WTC11 (cell line): Measurements from ENCODE around the gene H1-8. TPM values are rescaled to one million over a fixed set of nuclear protein-coding genes. Genes with fewer than 3 reads are reported as not detected.

Experiments used
- ATAC-seq: fragments of 200-7000 bp; cut with Tn5 transposase; 2 replicates; pipeline ENCODE4 v1.10.0; 2021; ENCODE audit warnings: mild to moderate bottlenecking, moderate library complexity
- CTCF ChIA-PET: fragments of 300-600 bp; sonication (Branson Sonifier 250); formaldehyde crosslinking; loops from one replicate; lab custom pipeline; 2021; ENCODE audit warnings: antibody characterized with exemption; lab: Charles Lee
- POLR2A ChIA-PET: fragments of 350-600 bp; sonication (Branson Sonifier 250); formaldehyde crosslinking; loops from one replicate; lab custom pipeline; 2021; ENCODE audit warnings: antibody characterized with exemption; lab: Charles Lee
- DNase-seq: peaks from one replicate; pipeline ENCODE4 v3.0.0; 2021; ENCODE audit warnings: low spot score
- H3K27ac Mint-ChIP-seq: 2 replicates; pipeline ENCODE4 v1.8.0; 2021; ENCODE audit warnings: mixed read lengths
- H3K27me3 Mint-ChIP-seq: 2 replicates; pipeline ENCODE4 v1.8.0; 2021; ENCODE audit warnings: low read depth, mild to moderate bottlenecking, moderate library complexity, mixed read lengths
- H3K36me3 Mint-ChIP-seq: 2 replicates; pipeline ENCODE4 v1.8.0; 2021; ENCODE audit warnings: mixed read lengths
- H3K4me1 Mint-ChIP-seq: 2 replicates; pipeline ENCODE4 v1.8.0; 2022; ENCODE audit warnings: mixed read lengths
- H3K4me3 Mint-ChIP-seq: 2 replicates; pipeline ENCODE4 v1.8.0; 2021; ENCODE audit warnings: mild to moderate bottlenecking, moderate library complexity, mixed read lengths
- H3K9me3 Mint-ChIP-seq: 2 replicates; pipeline ENCODE4 v1.8.0; 2021; ENCODE audit warnings: mixed read lengths
- AFF4 ChIP-seq: sonication (generic); formaldehyde crosslinking; IDR thresholded peaks from 2 replicates; pipeline ENCODE4 v1.8.1; 2023; ENCODE audit warnings: mild to moderate bottlenecking, missing genetic modification reagents, borderline replicate concordance
- ARID4B ChIP-seq: sonication (generic); formaldehyde crosslinking; IDR thresholded peaks from 2 replicates; pipeline ENCODE4 v1.8.0; 2023; ENCODE audit warnings: missing genetic modification reagents, mild to moderate bottlenecking, borderline replicate concordance
- CBFB ChIP-seq: sonication (generic); formaldehyde crosslinking; IDR thresholded peaks from 2 replicates; pipeline ENCODE4 v1.8.1; 2022; ENCODE audit warnings: mild to moderate bottlenecking, low read depth, missing genetic modification reagents
- CTCF ChIP-seq: fragments of 200-600 bp; IDR thresholded peaks from 2 replicates; pipeline ENCODE4 v1.8.0; 2022; ENCODE audit warnings: antibody characterized with exemption
- E2F1 ChIP-seq: sonication (generic); formaldehyde crosslinking; IDR thresholded peaks from 2 replicates; pipeline ENCODE4 v1.8.0; 2022; ENCODE audit warnings: mild to moderate bottlenecking, missing genetic modification reagents
- ELF4 ChIP-seq: sonication (generic); formaldehyde crosslinking; IDR thresholded peaks from 2 replicates; pipeline ENCODE4 v1.8.1; 2022; ENCODE audit warnings: low read depth, mild to moderate bottlenecking, moderate library complexity, missing genetic modification reagents
- FOXP4 ChIP-seq: sonication (generic); formaldehyde crosslinking; IDR thresholded peaks from 2 replicates; pipeline ENCODE4 v1.8.0; 2022; ENCODE audit warnings: mild to moderate bottlenecking, missing genetic modification reagents
- HMGXB4 ChIP-seq: sonication (generic); formaldehyde crosslinking; IDR thresholded peaks from 2 replicates; pipeline ENCODE4 v1.8.1; 2023; ENCODE audit warnings: mild to moderate bottlenecking, moderate library complexity, missing genetic modification reagents
- JUN ChIP-seq: sonication (generic); formaldehyde crosslinking; IDR thresholded peaks from 2 replicates; pipeline ENCODE4 v1.8.0; 2023; ENCODE audit warnings: mild to moderate bottlenecking, missing genetic modification reagents
- MLX ChIP-seq: sonication (generic); formaldehyde crosslinking; IDR thresholded peaks from 2 replicates; pipeline ENCODE4 v1.8.1; 2023; ENCODE audit warnings: mild to moderate bottlenecking, missing genetic modification reagents, moderate library complexity
- OVOL2 ChIP-seq: fragments of 250-450 bp; sonication (Bioruptor Pico); IDR thresholded peaks from 2 replicates; pipeline ENCODE4 v1.9.0; 2021; ENCODE audit warnings: mild to moderate bottlenecking, borderline replicate concordance
- SOX15 ChIP-seq: fragments of 250-450 bp; sonication (Bioruptor Pico); IDR thresholded peaks from 2 replicates; pipeline ENCODE4 v1.9.0; 2021; ENCODE audit warnings: mild to moderate bottlenecking
- TP53 ChIP-seq: sonication (generic); formaldehyde crosslinking; IDR thresholded peaks from 2 replicates; pipeline ENCODE4 v1.8.1; 2023; ENCODE audit warnings: mild to moderate bottlenecking, missing genetic modification reagents
- ZNF263 ChIP-seq: sonication (generic); formaldehyde crosslinking; IDR thresholded peaks from 2 replicates; pipeline ENCODE4 v1.8.1; 2022; ENCODE audit warnings: low read depth, mild to moderate bottlenecking, moderate library complexity, missing genetic modification reagents
- ZNF671 ChIP-seq: fragments of 250-450 bp; sonication (Bioruptor Pico); IDR thresholded peaks from 2 replicates; pipeline ENCODE4 v1.8.0; 2021; ENCODE audit warnings: mild to moderate bottlenecking
- total RNA-seq: library from RNA; stranded (reverse); gene quantifications from 3 replicates; pipeline ENCODE4 v1.2.3, GENCODE V29; 2021

The H1-8 gene
- total RNA-seq, 1 experiment from 2014 or later: not detected

GRCh38 chr3:129565902-129566301 lies 22.9 kb downstream of the H1-8 start:
- H3K4me3 Mint-ChIP-seq: no peak overlapping the region
- DNase-seq: no peak
- ChIA-PET CTCF (interaction anchor here (1.1 to 3.1 kb wide), 2 partner anchors 75 to 76 kb away, joined by 4 to 17 read pairs; no protein-coding TSS in a partner anchor), POLR2A (no interaction called here)
- ATAC-seq: no peak
- H3K27ac Mint-ChIP-seq: no peak overlapping the region
- peaks cover 3% of the 10 kb centered on the region; the same call in 1 of the 2 replicates for H3K36me3 Mint-ChIP-seq
- TF ChIP-seq CTCF (no peak), ZNF671 (CRISPR knock-in tag) (no peak), MLX (no peak), ARID4B (CRISPR knock-in tag) (no peak)
- no peaks in the 10 kb centered on the region; the same call in 1 of the 2 replicates for H3K4me1 Mint-ChIP-seq
- H3K27me3 Mint-ChIP-seq: no peaks in the 10 kb centered on the region
- no peaks in the 10 kb centered on the region for H3K9me3 Mint-ChIP-seq

- ChIA-PET CTCF (interaction anchor here (3.1 kb wide), 1 partner anchor 77 kb away, joined by 17 read pairs; no protein-coding TSS in a partner anchor), POLR2A (no interaction called here)
- H3K36me3 Mint-ChIP-seq: peaks cover 3% of the 10 kb centered on the region; the same call in 1 of the 2 replicates
- TF ChIP-seq SOX15 (CRISPR knock-in tag): no peak
- no peak for TF ChIP-seq FOXP4 (CRISPR knock-in tag)
- TF ChIP-seq JUN (CRISPR knock-in tag): no peak
- no peak for TF ChIP-seq CBFB (CRISPR knock-in tag)
- TF ChIP-seq E2F1: no peak
- DNase-seq: no peak
- no peak overlapping the region for H3K27ac Mint-ChIP-seq
- no peaks in the 10 kb centered on the region for H3K4me1 Mint-ChIP-seq
- H3K9me3 Mint-ChIP-seq: no peaks in the 10 kb centered on the region
- no peak overlapping the region for H3K4me3 Mint-ChIP-seq
- no peaks in the 10 kb centered on the region for H3K27me3 Mint-ChIP-seq
- ATAC-seq: no peak
These were observed 24.3 kb downstream of the H1-8 start for GRCh38 chr3:129567176-129567705.

- Mint-ChIP-seq H3K36me3 (peaks cover 3% of the 10 kb centered on the region; the same call in 1 of the 2 replicates), H3K4me1 (peaks cover under 1% of the 10 kb centered on the region), H3K9me3 (no peaks in the 10 kb centered on the region), H3K4me3 (no peak overlapping the region), H3K27me3 (no peaks in the 10 kb centered on the region), H3K27ac (no peak overlapping the region)
- CTCF ChIA-PET: interaction anchor here (3.1 kb wide), 1 partner anchor 78 kb away, joined by 17 read pairs; no protein-coding TSS in a partner anchor
- POLR2A ChIA-PET: no interaction called here
- ATAC-seq (no peak), DNase-seq (no peak)
- TF ChIP-seq TP53 (CRISPR knock-in tag) (no peak), ELF4 (CRISPR knock-in tag) (no peak), ZNF263 (CRISPR knock-in tag) (no peak), HMGXB4 (CRISPR knock-in tag) (no peak), AFF4 (CRISPR knock-in tag) (no peak), OVOL2 (CRISPR knock-in tag) (no peak), SOX15 (CRISPR knock-in tag) (no peak)
These were observed 25.0 kb downstream of the H1-8 start for GRCh38 chr3:129567939-129568338.
